Measurements from ENCODE around the gene ASXL1. TPM values are rescaled to one million over a fixed set of nuclear protein-coding genes. Genes with fewer than 3 reads are reported as not detected.

Gene ASXL1
- total and polyA plus RNA-seq, 10 of the 15 experiments (the other 5 are each of a cell fraction or from before 2014, with no cell fraction given), result 11.0 to 87.6 (median 56.8) TPM

GRCh38 chr20:32354592-32355416 is 3.3 kb upstream of the ASXL1 start (continued):
- TF ChIP-seq ZBTB33 (IDR thresholded peaks at IDR 0.05) (no peak), CREB1 (IDR thresholded peaks at IDR 0.05; ENCODE audit: low read depth) (no peak), SPI1 (IDR thresholded peaks at IDR 0.05; ENCODE audit: borderline replicate concordance, insufficient read depth, low read depth, low read length) (no peak), PML (IDR thresholded peaks at IDR 0.05; ENCODE audit: low read length) (no peak; the same call in 1 of the 2 replicates), RELA (IDR thresholded peaks at IDR 0.05; ENCODE audit: borderline replicate concordance, partially characterized antibody) (no peak), RAD51 (IDR thresholded peaks at IDR 0.05) (no peak), CBX5 (IDR thresholded peaks at IDR 0.05; ENCODE audit: low read depth) (no peak), KDM1A (IDR thresholded peaks at IDR 0.05; ENCODE audit: borderline replicate concordance) (no peak), EED (IDR thresholded peaks at IDR 0.05; ENCODE audit: low read depth) (peak; percentile 68), TAF1 (IDR thresholded peaks at IDR 0.05; ENCODE audit: borderline replicate concordance, low read depth, low read length) (no peak), USF2 (IDR thresholded peaks at IDR 0.05; ENCODE audit: borderline replicate concordance, low read depth, low read length) (no peak), ZSCAN29 (IDR thresholded peaks at IDR 0.05) (no peak), TCF12 (IDR thresholded peaks at IDR 0.05; ENCODE audit: low read depth, low read length) (peak; percentile 62; the same call in 1 of the 2 replicates), MEF2B (IDR thresholded peaks at IDR 0.05; ENCODE audit: partially characterized antibody, poor library complexity, severe bottlenecking) (peak; percentile 43), HSF1 (IDR thresholded peaks at IDR 0.05; ENCODE audit: low read depth, low read length) (no peak), SP1 (IDR thresholded peaks at IDR 0.05; ENCODE audit: low read depth, low read length) (peak; percentile 10), RAD21 (IDR thresholded peaks at IDR 0.05; ENCODE audit: insufficient read depth, low read depth, low read length) (no peak), PRDM15 (CRISPR knock-in tag; IDR thresholded peaks at IDR 0.05) (no peak), DPF2 (IDR thresholded peaks at IDR 0.05) (peak; percentile 53), BMI1 (IDR thresholded peaks at IDR 0.05; ENCODE audit: borderline replicate concordance) (no peak), MAX (IDR thresholded peaks at IDR 0.05; ENCODE audit: low read depth, low read length) (no peak), NRF1 (conservative IDR thresholded peaks at IDR 0.05; ENCODE audit: low read depth, low read length) (no peak)
